Measurements from ENCODE around the gene H2BK1.

- TF ChIP-seq, protein P1, sequence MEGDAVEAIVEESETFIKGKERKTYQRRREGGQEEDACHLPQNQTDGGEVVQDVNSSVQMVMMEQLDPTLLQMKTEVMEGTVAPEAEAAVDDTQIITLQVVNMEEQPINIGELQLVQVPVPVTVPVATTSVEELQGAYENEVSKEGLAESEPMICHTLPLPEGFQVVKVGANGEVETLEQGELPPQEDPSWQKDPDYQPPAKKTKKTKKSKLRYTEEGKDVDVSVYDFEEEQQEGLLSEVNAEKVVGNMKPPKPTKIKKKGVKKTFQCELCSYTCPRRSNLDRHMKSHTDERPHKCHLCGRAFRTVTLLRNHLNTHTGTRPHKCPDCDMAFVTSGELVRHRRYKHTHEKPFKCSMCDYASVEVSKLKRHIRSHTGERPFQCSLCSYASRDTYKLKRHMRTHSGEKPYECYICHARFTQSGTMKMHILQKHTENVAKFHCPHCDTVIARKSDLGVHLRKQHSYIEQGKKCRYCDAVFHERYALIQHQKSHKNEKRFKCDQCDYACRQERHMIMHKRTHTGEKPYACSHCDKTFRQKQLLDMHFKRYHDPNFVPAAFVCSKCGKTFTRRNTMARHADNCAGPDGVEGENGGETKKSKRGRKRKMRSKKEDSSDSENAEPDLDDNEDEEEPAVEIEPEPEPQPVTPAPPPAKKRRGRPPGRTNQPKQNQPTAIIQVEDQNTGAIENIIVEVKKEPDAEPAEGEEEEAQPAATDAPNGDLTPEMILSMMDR (IDR thresholded peaks at IDR 0.05): no peak
- TF ChIP-seq POLR2A (IDR thresholded peaks at IDR 0.05) (no peak), EP300 (IDR thresholded peaks at IDR 0.05) (no peak)
Observed at GRCh38 chr7:151198945-151199848, 11.1 kb downstream of the H2BK1 start.
